GM18517 (cell line): ENCODE measurements around the gene PLEKHA4.
A peak's percentile ranks its signal among the peaks of the same experiment; 100 is the strongest.
"Not testable (repeated sequence)": the region's sequence is repeated elsewhere in the genome, so short reads cannot be mapped to it uniquely, and the experiment has no call there.

ENCODE experiments used
- ATAC-seq: cut with Tn5 transposase; IDR thresholded peaks from one replicate; pipeline ENCODE4 v1.9.1; 2021; ENCODE audit warnings: mild to moderate bottlenecking, moderate library complexity; ENCODE audit not compliant: unreplicated experiment

PLEKHA4 gene, protein sequence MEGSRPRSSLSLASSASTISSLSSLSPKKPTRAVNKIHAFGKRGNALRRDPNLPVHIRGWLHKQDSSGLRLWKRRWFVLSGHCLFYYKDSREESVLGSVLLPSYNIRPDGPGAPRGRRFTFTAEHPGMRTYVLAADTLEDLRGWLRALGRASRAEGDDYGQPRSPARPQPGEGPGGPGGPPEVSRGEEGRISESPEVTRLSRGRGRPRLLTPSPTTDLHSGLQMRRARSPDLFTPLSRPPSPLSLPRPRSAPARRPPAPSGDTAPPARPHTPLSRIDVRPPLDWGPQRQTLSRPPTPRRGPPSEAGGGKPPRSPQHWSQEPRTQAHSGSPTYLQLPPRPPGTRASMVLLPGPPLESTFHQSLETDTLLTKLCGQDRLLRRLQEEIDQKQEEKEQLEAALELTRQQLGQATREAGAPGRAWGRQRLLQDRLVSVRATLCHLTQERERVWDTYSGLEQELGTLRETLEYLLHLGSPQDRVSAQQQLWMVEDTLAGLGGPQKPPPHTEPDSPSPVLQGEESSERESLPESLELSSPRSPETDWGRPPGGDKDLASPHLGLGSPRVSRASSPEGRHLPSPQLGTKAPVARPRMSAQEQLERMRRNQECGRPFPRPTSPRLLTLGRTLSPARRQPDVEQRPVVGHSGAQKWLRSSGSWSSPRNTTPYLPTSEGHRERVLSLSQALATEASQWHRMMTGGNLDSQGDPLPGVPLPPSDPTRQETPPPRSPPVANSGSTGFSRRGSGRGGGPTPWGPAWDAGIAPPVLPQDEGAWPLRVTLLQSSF

DNA sequence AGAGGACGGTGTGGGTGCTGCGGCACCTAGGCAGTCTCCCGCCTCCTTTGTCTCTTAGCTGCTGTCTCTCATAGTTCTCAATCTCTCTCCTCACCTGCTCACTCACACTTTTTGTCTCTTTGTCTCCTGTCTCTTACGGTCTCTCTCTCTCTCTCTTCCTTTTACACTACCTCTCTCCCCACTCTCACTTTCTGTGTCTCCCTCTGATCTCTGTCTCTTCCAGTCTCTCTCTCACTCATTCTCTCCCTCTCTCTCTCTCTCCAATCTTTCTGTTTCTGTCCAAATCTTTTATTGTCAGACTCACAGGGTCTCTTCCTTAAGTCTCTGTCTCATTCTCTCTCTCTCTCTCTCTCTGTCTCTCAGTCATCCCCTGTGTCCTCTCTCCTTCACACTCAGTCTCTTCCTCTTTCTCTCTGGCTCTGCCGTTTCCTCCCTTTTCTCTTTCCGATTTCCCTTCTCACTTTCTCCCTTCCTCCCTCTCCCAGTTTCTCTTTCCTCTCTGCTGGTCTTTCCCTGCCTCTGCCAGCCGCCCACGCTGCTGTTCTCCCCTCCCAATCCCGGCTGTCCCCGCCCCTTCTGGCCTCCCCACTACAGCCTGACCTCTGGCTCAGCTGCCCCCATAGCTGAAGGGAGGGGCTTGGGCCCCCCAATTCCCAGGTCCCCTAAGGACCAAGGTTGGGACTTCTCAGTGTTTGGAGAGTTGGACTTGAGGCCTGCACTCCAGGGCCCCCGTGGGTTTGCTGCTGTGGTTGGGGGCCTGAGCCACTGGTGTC lies at the start of gene PLEKHA4:
PLEKHA4 (minus strand) TSS at position 504 of the 773 bp plus-strand sequence. CDS start 997 bp downstream, outside the sequence.
- ATAC-seq: no peak

DNA sequence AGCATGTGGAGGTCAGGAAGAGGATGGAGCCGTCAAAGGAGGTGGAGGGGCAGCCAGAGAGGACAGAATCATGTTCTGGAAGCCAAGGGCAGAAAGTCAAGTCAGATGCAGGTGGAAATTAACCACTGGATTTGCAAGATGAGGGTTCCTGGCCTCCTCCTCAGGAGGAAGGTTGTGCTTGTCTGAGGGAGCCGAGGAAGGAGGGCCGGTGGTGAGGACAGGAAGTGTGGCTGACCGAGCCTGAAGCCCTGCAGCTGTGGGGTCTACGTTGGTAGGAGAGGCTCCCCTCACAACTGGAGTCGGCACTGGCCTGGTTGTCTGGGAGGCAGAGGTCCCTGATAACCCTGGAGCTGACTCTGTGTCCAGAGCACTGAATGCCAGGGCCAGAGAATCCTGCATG lies 49.7 kb upstream of the PLEKHA4 start:
- ATAC-seq: no peak

DNA sequence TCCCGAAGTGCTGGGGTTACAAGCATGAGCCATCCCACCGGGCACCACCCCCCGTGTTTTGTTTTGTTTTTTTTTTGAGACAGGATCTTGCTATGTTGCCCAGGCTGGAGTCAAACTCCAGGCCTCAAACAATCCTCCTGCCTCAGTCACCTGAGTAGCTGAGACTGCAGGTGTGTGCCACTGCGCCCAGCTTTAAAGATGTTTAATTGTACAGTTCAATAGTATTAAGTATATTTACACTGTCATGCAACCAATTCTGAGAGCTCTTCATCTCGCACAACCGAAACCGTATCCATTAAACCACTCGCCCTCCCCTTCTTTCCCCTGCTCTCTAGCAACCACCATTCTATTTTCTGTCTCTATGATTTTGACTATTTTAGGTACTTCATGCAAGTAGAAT lies 47.3 kb upstream of the PLEKHA4 start:
- no peak for ATAC-seq

DNA sequence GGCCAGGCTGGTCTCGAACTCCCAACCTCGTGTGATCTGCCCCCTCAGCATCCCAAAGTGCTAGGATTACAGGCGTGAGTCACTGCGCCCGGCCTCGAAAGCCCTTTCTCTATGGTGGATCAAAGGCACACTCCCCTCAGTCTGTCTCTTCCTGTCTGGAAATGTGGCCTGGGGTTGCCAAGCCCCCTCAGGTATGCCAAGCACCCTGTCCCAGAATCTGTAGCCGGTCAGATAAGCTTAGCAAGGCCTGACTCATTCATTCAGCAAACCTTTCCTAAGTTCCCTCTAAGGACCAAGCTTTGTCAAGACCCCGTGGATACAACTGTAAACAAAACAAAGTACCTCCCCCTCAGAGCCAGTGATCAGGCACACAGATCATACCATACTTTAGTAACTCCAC lies 45.8 kb upstream of the PLEKHA4 start:
- no peak for ATAC-seq

DNA sequence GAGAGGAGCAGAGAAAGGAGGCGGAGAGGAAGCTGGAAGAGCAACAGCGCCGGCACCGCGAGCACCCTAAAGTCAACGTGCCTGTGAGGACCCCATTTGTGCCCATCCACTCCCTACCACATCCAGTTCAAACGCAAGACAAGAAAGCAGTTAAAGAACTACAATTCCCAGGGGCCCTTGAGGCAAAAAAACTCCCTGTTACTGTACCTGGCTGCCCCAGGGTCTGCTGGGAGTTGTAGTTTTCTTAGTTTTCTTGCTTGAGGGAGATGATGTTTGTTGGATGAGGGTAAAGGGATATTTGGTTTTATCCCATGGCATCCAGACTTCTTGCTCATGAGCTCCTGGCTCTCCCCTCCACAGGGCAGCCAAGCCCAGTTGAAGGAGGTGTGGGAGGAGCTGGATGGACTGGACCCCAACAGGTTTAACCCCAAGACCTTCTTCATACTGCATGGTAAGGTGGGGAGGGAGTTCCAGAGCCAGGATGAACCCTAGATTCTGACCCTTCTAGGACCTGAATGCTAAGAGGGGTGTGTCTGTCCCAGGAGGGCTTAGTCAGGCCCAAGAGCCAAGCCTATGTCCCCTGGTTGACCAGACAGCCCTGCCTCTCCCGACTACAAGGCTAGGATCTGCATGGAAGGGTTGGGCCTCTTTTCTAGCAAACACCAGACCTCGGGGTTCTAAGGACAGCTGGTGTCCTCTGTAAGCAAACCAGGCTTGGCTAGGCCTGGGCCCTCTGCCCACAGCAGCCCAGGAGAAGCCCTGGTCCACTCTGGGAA lies 44.9 kb upstream of the PLEKHA4 start:
- ATAC-seq: no peak

DNA sequence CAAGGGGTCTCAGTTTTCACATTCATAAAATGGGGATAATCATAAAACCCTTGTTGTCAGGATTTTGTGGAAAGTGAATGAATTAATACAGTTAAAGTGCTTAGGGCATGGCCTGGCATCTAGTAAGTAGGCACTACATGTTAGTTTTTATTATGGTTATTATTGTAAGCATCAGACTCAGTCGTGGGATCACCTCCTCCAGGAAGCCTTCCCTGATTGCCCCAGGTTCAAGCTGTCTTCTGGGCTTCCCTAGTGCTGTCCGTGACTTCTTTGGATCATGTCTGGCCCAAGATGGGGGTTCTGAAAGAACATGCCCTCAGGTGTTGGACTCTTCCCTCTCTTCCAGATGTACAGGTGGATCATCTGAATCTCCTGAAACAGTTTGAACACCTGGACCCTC lies 42.4 kb upstream of the PLEKHA4 start:
- ATAC-seq: no peak

DNA sequence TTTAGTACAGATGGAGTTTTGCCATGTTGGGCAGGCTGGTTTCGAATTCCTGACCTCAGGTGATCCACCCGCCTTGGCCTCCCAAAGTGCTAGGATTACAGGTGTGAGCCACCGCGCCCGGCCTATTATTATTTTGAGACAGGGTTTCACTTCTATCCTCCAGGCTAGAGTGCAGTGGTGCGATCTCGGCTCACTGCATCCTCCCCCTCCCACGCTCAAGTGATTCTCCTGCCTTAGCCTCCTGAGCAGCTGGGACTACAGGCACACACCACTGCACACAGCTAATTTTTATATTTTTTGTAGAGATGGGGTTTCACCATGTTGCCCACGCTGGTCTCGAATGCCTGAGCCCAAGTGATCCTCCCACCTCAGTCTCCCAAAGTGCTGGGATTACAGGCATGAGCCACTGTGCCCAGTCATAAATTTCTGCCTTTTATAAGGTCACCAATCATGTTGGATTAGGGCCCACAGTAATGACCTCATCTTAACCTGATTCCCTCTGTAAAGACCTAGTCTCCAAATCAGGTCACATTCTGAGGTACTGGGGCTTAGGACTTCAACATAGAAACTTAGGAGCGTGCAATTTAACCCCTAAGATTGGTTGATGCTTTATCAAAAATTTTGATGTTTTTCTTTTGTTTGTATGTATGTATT lies 41.1 kb upstream of the PLEKHA4 start:
- not testable (repeated sequence) for ATAC-seq

DNA sequence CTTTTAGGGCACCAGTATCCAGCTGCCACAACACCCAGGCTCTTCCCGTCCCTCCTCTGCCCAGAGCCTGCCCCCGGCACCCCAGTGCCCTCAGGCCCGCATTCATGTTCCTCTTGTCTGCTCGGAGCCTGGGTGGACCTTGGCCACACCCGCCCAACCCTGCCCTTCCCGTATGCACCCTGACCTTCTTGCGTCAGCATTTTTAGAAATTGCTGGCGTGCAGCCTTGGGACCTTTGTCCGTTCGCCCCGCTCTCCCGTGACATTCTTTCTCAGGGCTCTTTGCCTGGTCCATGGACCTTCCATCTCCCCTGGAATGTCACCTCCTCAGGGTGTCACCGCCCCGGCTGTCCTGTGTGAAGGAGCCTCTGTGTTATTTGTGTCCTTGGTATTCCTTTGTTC lies 39.3 kb upstream of the PLEKHA4 start:
- ATAC-seq: no peak

DNA sequence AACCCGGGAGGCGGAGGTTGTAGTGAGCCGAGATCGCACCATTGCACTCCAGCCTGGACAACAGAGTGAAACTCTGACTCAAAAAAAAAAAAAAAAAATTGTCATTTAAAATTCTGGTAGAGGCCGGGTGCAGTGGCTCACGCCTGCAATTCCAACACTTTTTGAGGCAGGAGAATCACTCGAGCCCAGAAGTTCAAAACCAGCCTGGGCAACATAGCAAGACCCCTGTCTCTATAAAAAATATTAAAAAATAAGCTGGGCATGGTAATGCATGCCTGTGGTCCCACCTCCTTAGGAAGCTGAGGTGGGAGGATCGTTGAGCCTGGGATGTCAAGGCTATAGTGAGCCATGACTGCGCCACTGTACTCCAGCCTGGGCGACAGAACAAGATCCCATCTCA lies 37.9 kb upstream of the PLEKHA4 start:
- ATAC-seq: no peak

DNA sequence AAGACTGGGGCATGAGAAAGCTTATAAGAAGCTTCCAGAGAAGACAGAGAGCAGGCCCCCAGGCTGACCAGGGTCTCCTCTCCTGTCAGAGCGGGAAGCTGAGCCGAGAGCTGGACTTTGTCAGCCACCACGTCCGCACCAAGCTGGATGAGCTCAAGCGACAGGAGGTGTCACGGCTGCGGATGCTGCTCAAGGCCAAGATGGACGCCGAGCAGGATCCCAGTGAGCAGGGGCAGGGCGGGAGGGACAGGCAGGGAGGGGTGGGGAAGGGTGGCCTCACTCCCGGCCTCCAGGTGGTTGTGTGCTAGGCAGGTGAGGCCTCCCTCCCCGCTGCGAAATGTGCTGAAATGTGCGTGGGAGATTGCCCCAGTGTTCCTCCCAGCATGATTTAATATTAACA lies 37.2 kb upstream of the PLEKHA4 start:
- no peak for ATAC-seq

DNA sequence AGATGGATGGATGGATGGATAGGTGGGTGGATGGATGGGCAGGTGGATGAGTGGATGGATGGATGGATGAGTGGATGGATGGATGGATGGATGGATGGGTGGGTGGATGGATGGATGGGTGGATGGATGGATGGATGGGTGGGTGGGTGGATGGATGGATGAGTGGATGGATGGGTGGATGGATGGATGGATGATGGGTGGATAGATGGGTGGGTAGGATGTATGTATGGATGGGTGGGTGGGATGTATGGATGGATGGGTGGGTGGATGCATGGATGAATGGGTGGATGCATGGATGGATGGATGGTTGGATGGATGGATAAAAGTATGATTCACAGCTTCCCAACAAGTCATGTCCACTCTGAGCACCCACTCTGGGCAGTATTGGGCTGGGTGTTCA lies 35.4 kb upstream of the PLEKHA4 start:
- not testable (repeated sequence) for ATAC-seq

DNA sequence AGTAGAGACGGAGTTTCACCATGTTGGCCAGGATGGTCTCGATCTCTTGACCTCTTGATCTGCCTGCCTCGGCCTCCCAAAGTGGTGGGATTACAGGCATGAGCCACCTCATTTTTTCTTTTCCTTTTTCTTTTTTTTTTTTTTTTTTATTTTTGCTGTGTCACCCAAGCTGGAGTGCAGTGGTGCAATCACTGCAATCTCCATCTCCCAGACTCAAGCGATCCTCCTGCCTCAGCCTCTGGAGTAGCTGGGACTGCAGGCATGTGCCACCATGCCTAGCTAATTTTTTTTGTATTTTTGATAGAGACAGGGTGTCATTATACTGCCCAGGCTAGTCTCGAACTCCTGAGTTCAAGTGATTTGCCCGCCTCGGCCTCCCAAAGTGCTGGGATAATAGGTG lies 33.9 kb upstream of the PLEKHA4 start:
- not testable (repeated sequence) for ATAC-seq

DNA sequence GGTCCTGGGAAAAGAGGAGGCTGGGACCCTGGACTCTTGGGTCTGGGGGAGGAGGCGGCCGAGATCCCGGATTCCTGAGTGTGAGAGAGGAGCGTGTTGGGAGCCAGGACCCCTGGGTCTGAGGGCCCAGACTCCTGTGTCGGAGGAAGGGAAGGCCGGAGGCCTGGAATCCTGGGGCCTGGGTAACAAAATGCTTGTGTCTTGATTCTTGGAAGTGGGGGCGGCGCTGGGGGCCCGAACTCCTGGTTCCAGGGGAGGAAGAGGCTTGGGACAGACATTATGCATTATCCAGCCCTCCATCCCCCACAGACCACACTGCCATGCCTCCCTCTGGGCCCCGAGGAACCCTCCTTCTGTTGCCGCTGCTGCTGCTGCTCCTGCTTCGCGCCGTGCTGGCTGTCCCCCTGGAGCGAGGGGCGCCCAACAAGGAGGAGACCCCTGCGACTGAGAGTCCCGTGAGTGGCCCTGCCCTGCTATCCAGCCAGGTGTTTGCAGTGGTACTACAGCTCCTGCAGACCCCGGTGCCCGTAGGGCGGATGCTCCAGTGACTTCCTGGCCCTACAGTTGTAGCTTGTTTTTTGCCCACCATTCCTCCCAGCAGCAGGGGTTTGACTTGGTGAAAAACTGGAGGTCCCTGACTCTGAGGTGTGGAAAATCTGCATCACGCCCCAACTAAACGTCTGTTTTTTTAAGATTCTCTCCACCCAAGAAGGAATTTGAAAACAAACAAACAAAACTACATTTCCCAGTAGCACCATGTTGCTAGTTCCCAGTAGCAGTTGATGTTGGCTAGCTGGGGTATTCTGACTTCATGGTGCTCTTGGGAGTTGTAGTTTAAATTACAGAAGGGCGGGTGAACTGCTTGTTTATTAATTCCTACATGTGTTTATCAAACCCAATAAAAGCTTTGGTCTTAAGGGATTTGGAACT lies 32.3 kb upstream of the PLEKHA4 start:
- no peak for ATAC-seq

DNA sequence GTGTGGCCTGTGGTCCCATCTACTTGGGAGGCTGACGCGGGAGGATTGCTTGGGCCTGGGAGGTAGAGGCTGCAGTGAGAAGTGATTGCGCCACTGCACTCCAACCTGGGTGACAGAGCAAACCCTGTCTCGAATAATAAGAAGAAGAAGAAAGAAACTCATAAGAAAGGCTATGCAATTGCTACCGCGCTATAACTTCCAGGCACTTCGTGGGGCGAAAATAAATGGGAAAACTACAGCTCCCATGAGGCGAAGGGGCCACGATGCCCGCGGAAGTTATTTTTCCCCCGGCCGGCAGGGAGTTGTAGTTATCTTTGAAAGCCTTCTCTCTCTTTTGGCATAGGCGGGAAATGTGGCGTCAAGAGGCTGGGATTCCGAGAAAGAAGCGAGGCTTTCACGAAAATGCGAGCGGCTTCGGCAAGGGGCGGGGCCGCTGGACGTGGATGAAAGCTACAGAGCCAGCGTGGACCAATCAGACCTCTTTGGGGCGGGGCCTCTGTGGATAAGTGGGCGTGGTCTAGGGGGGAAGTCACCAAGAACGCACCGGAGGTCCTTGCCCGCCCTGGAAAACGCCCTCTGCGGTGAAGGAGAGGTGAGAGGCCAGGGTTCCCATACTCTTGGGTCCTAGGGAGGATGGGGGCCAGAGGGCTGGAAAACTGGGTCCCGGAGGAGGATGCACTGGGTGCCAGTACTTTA lies 31.5 kb upstream of the PLEKHA4 start, which contains the start of gene NUCB1:
NUCB1 (plus strand) TSS at position 532 of the 696 bp plus-strand sequence. CDS start 485 bp downstream, outside the sequence.
- peak; percentile 77 for ATAC-seq

DNA sequence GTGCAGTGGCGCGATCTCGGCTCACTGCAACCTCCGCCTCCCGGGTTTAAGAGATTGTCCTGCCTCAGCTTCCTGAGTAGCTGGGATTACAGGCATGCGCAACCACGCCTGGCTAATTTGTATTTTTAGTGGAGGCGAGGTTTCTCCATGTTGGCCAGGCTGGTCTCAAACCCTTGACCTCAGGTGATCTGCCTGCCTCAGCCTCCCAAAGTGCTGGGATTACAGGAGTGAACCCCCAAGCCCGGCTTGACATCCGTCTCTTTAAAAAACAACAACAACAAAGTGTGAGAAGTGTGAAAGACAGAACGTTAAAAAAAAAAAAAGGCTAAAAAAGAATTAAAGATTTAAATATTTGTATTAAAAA lies 31.0 kb upstream of the PLEKHA4 start:
- not testable (repeated sequence) for ATAC-seq

DNA sequence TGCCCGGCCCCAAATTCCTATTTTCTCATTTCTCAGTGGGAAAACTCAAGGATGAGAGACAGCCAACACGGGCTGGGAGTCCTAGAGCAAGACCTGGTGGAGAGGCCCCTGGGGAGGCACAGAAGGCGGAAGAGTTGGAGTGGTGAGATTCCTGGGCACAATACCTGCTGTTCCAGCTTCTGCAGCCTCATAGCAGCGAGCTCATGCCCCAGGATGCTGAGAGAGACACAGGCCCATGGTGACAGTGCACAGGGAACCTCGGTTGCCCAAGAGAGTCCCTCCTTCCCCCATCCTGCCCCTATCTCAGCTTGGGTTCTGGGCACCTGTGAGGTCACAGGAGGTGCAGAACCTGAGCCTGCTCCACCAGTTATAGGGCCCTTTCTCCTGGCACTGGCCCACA lies 28.8 kb upstream of the PLEKHA4 start:
- no peak for ATAC-seq

DNA sequence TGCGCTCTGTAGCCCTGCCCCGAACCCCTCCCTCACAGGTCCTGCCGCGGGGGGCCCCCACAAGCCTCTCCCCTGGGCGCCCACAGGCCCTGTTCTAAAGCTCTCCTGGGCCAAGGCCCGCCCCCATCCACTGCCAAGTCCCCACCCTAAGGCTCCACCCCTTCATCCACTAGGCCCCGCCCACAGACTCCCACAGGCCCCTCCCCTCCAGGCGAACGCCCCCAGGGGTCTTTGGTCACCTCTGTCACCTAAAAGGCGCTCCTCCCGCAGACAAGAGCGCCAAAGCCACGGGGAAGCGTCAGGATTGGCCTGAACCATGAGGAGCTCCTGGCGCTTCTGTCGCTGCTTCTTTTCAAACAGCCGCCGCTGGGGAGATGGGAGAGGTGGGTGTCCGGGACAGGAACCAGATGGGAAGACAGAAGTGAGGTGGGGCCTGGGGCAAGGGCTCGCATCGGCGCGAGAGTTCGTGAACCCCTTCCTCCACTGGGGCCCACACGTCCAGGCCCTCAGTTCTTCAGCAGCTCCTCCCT lies 27.8 kb upstream of the PLEKHA4 start:
- ATAC-seq: no peak

DNA sequence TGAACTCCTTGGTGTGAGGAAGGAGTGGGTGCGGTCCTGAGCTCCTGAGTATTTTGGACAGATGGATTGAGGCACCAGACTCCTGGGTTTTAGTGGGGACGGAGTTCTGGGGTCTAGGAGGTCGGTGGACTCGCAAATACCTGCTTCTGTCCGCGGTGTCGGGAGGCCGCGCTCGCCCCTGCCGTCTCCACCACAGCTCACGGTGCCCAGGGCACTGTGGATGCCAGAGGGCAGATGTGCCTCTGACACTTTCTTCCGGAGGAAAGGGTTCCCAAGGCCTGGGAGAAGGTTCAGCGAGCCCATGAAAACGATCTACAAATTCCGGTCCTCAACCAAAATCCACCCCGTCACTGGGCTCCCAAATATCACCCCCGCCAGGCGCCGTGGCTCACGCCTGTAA lies 26.8 kb upstream of the PLEKHA4 start:
- ATAC-seq: no peak
